NCI-H1436 treated with DMSO at 0.1 percent for 48 hours (cell line): ENCODE results near the gene ANXA6.

Source experiments
- DNase-seq: peaks from one replicate; lab custom pipeline; 2025; lab: John Stamatoyannopoulos, UW

Gene ANXA6

GRCh38 chr5:151063142-151063989, 94.2 kb downstream of the ANXA6 start:
- no peak for DNase-seq

GRCh38 chr5:151062405-151063141, 95.0 kb downstream of the ANXA6 start:
- no peak for DNase-seq

- DNase-seq, result no peak
These were observed 96.8 kb downstream of the ANXA6 start for GRCh38 chr5:151060742-151061141.

- no peak for DNase-seq
These were observed 98.6 kb downstream of the ANXA6 start for GRCh38 chr5:151058891-151059489.

GRCh38 chr5:151058301-151058700, 99.3 kb downstream of the ANXA6 start:
- no peak for DNase-seq

GRCh38 chr5:151056379-151057325, 100.9 kb downstream of the ANXA6 start:
- DNase-seq, result no peak

- no peak for DNase-seq
These were observed 102.2 kb downstream of the ANXA6 start for GRCh38 chr5:151055336-151055735.

GRCh38 chr5:151054709-151055108, 102.9 kb downstream of the ANXA6 start:
- no peak for DNase-seq

GRCh38 chr5:151053796-151054462, 103.7 kb downstream of the ANXA6 start:
- no peak for DNase-seq

GRCh38 chr5:151052836-151053235, 104.7 kb downstream of the ANXA6 start:
- no peak for DNase-seq

- no peak for DNase-seq
These were observed 105.5 kb downstream of the ANXA6 start for GRCh38 chr5:151051931-151052608.

- DNase-seq, result no peak
These were observed 106.3 kb downstream of the ANXA6 start for GRCh38 chr5:151051066-151051930.
